DND-41 (cell line): Measurements from ENCODE around the gene TOM1L1.

Experiments
- CTCF ChIP-seq: IDR thresholded peaks from 2 replicates; pipeline ENCODE4 v1.5.1; 2012; ENCODE audit warnings: borderline replicate concordance, low read length, moderate library complexity, mild to moderate bottlenecking; ENCODE audit not compliant: poor library complexity, severe bottlenecking; ENCODE audit errors: extremely low read depth
- EZH2 ChIP-seq: IDR thresholded peaks from 3 replicates; pipeline ENCODE4 v1.6.1; 2012; ENCODE audit warnings: borderline replicate concordance, low read depth, mild to moderate bottlenecking, moderate library complexity, low read length, inconsistent platforms; ENCODE audit not compliant: severe bottlenecking

DNA sequence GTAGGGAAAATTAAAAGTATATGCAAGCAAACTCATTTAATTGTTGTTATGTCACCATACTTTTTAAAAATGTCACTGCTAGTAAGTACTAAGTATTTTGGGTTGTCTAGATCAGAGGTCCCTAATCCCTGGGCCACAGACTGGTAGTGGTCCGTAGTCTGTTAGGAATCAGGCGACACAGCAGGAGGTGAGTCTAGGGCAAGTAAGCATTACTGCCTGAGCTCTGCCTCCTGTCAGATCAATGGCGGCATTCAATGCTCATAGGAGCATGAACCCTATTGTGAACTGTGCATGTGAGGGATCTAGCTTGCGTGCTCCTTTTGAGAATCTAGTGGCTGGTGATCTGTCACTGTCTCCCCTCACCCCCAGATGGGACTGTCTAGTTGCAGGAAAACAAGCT, 89.5 kb downstream of the TOM1L1 start:
- TF ChIP-seq CTCF (no peak), EZH2 (no peak)
